GM21423 (cell line): ENCODE results near the gene L3MBTL2.
"Not testable (repeated sequence)": the region's sequence is repeated elsewhere in the genome, so short reads cannot be mapped to it uniquely, and the experiment has no call there.

Source experiments
- ATAC-seq: cut with Tn5 transposase; IDR thresholded peaks from one replicate; pipeline ENCODE4 v1.9.1; 2021; ENCODE audit warnings: mild to moderate bottlenecking, moderate library complexity; ENCODE audit not compliant: unreplicated experiment

L3MBTL2 gene

DNA sequence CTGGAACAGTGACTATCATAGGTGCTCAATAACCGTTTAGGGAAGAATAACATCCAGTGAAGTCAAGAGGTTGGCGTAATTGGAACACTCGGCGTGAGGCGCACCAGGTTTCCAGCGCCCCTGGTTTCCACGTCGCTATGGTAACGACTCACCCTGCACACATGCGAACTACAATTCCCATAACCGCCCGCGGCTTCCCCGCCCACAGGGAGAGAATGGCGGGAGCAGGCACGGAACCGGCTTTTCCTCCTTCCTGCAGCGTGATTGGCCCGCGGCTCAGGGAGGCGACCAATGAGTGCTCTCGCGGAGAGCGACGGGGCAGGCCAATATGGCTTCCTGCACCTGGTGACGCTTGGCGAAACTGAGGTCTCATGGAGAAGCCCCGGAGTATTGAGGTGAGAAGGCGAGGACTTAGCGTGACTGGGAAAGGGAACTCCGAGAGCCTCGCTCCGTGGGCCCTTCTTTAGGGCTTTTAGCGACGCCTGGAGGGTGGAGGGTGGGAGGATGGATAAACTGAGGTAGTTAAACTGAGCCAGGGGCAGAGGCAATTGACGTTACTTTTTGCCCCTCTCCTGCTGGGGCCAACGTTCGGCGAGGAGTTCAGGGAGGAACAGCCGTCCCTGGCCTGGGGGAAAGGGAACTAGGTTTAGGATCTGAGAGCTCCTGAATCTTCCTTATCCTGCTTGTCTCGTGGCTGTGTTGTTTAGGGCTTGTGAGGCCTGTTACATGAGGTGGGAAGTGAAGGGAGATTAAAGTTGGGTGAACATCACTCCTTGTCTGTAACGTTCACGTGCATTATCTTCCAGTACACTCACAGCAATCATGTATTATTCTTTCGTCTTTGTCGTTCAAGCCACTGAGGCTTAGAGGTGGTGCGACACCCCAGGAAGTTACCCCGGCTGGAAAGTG, at the start of gene L3MBTL2:
L3MBTL2 (plus strand) TSS at position 321 of the 909 bp plus-strand sequence; CDS start at position 372, 51 bp downstream.
- peak; percentile 96 for ATAC-seq

DNA sequence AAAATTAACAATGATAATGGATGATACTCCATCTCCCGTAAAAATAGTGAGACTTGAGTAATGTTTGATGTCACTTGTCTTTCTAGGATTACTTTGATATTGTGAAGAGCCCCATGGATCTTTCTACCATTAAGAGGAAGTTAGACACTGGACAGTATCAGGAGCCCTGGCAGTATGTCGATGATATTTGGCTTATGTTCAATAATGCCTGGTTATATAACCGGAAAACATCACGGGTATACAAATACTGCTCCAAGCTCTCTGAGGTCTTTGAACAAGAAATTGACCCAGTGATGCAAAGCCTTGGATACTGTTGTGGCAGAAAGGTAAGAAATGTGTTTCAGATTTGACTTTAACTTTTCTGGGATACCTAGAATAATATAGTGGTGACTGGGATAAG, 48.0 kb upstream of the L3MBTL2 start:
- ATAC-seq = no peak

DNA sequence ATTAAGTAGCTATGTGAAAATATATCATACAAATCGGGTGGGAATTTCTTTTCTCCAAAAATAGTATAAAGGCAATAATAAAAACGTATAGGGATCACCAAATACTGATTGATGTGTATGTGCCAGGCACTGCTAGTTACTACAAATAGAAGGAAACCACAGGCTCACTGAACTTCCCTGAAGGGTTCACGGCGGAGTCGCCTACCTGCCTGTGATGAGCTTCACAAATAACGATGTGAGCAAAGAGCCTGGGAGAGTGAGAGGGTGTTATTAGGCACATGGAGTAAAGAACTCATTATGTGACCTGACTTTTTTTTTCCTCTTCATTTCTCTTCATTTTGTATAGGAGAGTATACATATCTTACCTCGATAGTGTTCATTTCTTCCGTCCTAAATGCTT, 36.0 kb upstream of the L3MBTL2 start:
- ATAC-seq = no peak

DNA sequence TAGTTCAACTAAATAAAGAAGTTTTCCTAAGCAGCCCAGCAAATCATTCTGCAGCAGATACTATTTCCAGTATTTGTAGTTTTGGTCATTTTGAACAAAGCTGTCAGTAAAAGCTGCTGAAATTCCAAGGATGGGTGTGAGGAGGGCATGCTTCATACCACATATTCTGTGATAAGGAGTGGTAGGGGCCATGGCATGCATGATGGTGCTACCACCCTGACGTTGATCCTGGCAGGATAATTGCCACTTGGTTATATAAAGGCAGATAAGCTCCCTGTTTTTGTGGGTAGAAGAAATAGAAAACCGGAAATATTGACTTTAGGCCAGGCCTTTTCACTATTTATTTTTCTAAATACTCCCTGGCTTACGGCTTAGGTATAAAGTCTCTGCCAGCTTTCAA, 33.1 kb upstream of the L3MBTL2 start:
- no peak for ATAC-seq

DNA sequence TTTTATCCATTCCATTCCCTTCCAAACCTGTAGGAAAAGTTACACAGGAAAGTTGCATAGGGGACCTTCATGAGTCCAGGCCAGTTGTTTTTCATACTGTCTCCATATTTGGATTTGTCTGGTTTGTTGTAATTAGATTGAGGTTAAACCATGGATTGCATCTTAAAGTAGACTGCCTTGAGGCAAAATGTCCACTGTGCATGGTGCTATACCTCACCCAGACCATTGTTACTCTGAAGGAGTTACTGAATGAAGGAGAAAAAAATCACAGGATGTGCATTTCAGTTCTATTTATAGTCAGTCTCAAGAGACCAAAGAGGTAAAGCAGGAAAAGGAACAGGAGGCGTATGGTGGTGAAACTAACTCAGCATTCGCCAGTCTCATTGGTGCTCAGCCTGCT, 29.6 kb upstream of the L3MBTL2 start:
- ATAC-seq = no peak

DNA sequence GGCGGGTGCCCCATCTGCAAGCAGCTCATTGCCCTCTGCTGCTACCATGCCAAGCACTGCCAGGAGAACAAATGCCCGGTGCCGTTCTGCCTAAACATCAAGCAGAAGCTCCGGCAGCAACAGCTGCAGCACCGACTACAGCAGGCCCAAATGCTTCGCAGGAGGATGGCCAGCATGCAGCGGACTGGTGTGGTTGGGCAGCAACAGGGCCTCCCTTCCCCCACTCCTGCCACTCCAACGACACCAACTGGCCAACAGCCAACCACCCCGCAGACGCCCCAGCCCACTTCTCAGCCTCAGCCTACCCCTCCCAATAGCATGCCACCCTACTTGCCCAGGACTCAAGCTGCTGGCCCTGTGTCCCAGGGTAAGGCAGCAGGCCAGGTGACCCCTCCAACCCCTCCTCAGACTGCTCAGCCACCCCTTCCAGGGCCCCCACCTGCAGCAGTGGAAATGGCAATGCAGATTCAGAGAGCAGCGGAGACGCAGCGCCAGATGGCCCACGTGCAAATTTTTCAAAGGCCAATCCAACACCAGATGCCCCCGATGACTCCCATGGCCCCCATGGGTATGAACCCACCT, 28.0 kb upstream of the L3MBTL2 start:
- ATAC-seq = no peak

DNA sequence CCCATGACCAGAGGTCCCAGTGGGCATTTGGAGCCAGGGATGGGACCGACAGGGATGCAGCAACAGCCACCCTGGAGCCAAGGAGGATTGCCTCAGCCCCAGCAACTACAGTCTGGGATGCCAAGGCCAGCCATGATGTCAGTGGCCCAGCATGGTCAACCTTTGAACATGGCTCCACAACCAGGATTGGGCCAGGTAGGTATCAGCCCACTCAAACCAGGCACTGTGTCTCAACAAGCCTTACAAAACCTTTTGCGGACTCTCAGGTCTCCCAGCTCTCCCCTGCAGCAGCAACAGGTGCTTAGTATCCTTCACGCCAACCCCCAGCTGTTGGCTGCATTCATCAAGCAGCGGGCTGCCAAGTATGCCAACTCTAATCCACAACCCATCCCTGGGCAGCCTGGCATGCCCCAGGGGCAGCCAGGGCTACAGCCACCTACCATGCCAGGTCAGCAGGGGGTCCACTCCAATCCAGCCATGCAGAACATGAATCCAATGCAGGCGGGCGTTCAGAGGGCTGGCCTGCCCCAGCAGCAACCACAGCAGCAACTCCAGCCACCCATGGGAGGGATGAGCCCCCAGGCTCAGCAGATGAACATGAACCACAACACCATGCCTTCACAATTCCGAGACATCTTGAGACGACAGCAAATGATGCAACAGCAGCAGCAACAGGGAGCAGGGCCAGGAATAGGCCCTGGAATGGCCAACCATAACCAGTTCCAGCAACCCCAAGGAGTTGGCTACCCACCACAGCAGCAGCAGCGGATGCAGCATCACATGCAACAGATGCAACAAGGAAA, 27.3 kb upstream of the L3MBTL2 start:
- no peak for ATAC-seq

DNA sequence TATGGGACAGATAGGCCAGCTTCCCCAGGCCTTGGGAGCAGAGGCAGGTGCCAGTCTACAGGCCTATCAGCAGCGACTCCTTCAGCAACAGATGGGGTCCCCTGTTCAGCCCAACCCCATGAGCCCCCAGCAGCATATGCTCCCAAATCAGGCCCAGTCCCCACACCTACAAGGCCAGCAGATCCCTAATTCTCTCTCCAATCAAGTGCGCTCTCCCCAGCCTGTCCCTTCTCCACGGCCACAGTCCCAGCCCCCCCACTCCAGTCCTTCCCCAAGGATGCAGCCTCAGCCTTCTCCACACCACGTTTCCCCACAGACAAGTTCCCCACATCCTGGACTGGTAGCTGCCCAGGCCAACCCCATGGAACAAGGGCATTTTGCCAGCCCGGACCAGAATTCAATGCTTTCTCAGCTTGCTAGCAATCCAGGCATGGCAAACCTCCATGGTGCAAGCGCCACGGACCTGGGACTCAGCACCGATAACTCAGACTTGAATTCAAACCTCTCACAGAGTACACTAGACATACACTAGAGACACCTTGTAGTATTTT, 26.6 kb upstream of the L3MBTL2 start:
- ATAC-seq = no peak

DNA sequence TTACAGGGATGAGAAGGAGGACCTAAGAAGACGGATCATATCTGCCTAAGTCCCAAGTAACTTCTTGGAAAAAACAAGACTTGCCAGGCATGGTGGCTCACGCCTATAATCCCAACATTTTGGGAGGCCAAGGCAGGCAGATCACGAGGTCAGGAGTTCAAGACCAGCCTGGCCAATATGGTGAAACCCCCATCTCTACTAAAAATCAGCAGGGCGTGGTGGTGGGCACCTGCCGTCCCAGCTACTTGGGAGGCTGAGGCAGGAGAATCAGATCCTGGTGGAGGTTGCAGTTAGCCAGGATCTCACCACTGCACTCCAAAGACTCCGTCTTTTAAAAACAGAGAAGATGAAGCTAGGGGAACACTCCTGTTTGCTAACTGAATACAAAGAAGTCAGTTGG, 24.8 kb upstream of the L3MBTL2 start:
- not testable (repeated sequence) for ATAC-seq

DNA sequence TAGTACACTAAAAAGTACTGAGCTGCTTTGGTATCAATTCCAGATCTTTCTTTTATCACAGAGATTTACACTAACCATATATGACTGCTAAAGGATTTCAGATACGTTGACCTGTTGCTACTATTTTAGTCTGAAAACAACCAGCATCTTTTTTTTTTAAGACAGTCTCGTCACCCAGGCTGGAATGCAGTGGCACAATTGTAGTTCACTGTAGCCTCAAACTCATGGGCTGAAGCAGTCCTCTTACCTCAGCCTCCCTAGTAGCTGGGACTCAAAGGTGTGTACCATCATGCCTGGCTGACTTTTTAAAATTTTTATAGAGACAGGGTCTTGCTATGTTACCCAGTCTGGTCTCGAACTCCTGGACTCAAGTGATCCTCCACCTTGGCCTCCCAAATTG, 24.2 kb upstream of the L3MBTL2 start:
- no peak for ATAC-seq

DNA sequence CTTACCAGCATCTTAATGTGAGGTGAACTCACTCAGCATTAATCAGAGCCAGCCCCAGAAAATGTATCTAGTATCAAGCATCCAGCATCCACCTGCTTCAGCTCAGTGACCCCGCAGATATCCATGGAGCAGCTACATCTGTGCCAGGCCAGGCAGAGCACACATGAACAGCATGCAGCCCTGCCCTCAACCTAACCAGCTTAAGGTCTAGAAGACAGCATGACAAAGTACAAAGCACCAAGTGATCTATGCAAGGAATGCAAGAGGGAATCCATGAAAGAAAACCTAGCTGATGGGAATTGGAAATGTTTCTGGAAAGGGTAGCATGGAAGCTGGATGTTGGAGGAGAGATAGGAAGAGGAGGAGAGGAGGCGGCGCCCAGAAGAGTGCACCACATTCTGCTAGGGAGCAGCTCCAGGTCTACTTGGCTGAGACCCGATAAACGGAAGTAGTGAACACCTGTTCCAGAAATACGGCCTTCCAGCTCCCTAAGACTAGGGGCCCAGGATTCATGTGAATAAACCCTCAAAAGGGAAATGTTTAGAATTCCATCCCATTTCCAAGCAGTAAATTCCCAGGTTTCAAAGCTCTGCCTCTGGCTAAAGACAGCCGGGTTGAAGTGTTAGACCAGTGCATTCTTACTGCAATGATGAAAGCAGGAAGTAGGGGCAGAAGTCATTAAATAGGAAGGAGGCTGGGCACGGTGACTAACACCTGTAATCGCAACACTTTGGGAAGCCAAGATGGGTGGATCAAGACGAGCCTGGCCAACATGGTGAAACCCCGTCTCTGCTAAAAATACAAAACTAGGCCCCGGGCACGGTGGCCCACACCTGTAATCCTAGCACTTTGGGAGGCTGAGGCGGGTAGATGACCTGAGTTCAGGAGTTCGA, 23.5 kb upstream of the L3MBTL2 start:
- ATAC-seq = no peak

DNA sequence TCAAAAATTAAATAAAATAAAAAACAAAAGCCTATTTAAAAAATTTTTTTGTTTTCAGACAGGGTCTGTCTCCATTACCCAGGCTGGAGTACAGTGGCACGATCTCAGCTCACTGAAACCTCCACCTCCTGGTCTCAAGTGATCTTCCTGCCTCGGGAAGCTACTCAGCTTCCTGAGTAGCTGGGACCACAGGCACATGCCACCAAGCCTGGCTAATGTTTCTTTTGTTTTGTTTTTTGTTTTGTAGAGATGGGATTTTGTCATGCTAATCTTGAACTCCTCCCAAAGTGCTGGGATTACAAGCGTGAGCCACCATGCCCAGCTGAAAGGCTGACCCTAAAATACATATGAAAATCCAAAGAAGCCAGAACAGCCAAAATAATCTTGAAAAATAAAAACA, 20.4 kb upstream of the L3MBTL2 start:
- ATAC-seq = no peak

DNA sequence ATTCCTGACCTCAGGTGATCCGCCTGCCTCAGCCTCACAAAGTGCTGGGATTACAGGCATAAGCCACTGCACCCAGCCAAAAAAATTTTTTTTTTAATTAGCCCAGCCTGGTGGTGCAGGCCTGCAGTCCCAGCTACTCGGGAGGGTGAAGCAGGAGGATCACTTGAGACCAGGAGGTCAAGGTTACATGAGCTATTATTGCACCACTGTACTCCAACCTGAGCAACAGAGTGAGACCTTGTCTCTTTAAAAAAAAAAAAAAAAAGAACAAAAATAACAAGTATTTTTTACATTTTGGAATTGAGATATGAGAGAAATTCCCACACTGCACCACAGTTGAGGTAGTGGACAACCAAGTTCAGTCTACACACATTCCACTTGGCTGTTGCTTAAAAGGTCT, 13.6 kb upstream of the L3MBTL2 start:
- ATAC-seq = no peak

DNA sequence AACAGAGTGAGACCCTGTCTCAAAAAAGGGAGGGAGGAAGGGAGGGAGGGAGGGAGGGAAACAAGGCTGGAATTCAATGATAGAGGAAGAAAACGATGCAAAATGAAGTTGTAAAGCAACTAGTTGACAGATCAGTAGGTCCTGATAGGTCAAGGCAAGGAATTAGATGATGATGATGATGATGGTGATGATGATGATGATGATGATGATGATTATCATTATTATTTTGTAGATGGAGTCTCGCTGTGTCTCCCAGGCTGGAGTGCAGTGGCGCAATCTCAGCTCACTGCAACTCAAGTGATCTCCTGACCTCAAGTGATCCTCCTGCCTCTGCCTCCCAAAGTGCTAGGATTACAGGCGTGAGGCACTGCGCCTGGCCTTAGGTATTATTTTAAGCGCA, 11.3 kb upstream of the L3MBTL2 start:
- no peak for ATAC-seq

DNA sequence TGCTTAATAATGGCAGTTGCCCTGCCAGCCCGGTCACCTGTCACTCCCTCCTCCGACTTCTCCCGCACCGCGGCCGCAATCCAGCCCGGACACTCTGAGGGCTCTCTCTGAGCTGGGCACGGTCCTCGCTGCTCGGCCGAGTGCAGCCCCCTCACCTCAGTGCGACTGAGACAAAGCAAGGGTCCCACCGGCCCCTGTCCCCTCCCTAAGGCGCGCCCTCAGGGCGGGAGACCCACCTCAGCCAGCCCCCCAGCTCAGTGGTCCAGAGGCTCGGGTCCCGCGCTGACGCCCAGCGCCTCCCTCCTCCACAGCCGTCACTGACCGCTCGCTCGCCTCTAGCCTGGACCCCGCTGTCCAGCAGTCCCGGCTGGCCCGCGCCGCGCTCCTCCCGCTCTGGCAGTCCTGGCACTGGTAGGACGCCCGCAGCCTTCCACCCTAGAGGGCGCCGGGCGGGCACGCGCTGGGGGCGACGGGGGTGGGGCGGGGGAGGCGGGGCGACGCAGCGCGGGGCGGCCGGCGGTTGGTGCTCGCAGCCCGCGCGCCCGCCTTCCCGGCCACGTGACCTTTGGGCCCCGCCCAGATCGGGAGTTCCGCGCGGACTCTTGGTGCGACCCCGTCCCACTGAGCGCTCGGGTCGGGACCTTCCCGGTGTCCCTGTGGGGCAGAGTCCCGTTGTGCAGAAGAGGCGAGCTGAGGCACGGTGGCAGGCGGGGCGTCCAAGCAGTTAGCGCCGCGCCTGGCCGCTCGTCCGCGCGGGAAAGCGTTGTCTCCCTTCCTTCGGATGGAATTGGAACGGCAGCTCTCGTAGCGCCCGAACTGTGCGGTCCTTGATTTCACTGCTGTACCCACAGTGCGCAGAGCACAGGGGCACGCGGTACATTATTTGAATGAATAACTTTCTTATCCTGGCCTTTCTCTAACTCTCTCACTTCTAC, 7.8 kb upstream of the L3MBTL2 start:
- ATAC-seq = peak; percentile 77

DNA sequence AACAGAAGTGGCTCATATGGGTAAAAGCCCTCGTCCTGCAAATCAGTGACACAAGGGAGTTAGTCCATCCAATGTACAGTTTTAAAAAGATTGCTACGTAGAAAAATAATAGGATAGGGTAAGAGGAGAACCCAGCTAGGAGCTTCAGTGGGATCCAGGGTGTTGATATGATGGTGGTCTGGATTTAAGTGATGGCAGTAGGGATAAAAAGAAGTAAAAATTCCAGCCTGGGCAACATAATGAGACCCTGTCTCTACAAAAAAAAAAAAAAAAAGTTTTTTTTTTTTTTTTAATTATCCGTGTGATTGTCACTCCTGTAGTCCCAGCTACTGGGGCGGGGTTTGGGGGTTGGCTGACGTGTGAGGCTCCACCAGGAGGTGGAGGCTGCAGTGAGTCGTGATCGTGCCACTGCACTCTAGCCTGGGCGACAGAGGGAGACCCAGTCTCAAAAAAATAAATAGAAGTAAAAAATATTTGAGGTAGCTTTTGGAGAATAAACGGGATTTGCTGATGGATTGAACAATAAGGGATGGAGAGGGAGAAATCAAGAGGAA, 7.0 kb upstream of the L3MBTL2 start:
- ATAC-seq = no peak

DNA sequence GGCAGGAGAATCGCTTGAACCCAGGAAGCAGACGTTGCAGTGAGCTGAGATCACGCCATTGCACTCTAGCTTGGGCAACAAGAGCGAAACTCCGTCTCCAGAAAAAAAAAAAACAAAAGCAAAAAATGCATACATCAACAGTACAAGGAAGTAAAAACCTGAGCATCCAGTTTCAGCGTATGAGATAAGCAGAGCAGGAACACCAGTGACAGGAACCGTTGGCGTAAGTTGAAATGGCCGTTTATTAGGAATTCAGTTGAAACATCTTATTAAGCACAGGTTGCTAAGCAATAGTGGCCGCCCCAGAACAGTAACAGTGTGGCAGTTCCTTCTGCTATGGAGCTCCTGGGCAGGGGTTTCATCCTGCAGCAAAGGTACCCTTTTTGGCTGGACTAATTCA, 4.0 kb upstream of the L3MBTL2 start:
- no peak for ATAC-seq

DNA sequence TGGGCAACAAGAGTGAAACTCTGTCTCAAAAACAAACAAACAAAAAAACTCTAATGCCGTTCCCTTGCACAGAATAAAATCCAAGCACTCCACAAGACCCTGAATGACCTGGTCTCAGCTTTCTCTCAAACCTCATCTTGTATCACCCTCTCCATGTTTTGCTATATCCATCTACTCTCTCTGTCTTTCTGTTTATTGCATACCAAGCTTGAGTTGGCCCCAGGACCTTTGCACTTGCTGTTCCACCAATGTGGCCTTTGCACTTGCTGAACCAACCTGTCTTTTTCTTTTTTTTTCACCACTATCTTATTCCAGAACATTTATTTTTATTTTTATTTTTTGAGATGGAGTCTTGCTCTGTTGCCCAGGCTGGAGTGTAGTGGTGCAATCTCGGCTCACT, 2.0 kb upstream of the L3MBTL2 start:
- ATAC-seq = no peak

DNA sequence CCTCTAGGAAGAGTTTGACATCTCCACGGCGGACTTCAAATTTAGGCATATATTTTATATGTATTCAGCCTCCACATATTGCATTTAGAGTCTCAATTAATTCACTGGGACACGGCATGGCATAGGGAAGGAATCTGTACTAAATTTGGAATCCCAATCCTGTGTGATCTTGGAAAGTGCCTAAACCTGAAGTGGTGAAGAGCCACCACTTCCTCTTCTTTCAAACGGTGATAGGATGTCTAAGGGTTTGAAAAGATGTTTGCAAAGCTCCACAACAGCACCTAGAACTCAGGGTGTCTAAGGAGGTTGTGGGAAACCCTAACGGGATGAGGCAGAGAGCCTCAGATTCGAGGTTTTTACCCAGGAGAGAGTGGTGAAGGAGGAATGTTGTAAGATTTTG, 1.0 kb upstream of the L3MBTL2 start:
- ATAC-seq = no peak
